ENCODE results near the gene OR10J5.
"Not testable (repeated sequence)": the region's sequence is repeated elsewhere in the genome, so short reads cannot be mapped to it uniquely, and the experiment has no call there.

OR10J5 gene, protein sequence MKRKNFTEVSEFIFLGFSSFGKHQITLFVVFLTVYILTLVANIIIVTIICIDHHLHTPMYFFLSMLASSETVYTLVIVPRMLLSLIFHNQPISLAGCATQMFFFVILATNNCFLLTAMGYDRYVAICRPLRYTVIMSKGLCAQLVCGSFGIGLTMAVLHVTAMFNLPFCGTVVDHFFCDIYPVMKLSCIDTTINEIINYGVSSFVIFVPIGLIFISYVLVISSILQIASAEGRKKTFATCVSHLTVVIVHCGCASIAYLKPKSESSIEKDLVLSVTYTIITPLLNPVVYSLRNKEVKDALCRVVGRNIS

DNA sequence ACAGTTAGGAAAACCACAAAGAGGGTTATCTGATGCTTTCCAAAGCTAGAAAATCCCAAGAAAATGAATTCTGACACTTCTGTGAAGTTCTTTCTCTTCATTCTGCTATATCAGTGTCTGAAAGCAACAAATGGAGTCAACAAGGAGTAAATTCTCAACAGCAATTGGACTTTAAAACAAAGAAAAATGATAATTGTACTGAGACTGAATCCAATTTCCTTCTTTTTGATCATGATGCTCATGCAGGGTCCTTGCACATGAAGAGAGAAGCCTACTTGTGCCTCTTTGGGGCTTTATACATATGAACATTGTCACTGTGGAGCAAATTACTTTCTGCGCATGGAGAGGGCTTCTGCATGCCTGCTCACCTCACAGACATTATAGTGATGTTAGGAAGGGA is at the start of gene OR10J5:
TSS of gene OR10J5 (minus strand) at position 101 of the 400 bp plus-strand sequence. CDS start at position 101, 0 bp downstream.
- no peak for DNase-seq (ENCODE audit: low spot score)

DNA sequence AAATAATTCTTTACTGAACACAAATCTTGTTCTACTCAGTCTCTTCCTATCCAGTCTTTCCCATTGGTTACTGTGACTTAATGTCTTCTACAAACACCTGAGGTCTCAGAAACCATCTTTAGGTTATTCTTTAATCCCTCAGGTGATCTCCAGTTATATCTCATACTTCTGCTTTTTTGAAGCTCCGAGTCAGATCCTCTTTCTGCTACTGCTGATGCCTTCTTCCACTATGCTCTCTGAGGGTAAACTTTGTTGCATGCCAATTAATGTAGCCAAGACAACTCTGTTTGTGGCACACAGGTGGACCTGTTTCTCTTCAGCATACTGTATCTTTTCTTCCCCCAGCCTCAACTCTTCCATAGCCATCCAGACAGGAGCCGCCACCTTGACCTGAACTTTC is 48.7 kb upstream of the OR10J5 start:
- no peak for DNase-seq (ENCODE audit: low spot score)

DNA sequence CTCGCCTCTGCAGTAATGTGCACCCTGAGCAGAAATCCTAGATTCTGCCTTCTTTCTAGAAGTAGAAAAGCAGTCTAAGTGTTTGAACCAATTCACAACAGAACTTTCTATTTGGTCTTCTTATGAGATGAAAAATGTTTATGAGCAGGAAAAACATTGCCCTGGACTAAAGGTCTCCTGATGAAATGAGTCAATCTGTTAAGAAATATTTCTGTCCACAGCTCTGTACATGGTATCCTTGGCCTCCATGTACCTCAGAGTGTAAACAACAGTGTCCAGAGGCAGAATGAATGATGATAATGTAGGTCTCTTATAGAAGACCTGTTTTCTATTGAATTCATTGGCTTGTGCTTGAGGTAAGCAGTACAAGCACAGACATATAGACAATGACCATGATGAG is 45.6 kb upstream of the OR10J5 start:
- DNase-seq (ENCODE audit: low spot score) = no peak

DNA sequence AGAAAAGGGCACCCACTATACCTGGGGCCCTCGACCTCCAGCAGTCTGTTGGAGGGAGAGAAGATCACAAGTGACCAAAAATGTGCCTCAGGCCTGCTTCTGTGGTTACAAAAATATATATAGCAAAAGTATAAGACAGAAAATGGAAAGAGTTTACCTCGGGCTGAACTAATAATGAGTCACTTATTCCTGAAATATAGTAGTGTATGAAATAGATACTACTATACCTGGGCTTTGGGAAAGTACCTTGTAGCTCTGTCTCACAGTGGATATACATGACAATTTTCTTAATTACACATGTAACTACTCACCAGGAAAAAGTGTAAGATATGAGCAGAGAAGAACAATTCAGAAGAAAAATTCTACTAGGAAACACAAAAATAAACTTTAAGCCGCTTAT is 44.5 kb upstream of the OR10J5 start:
- no peak for DNase-seq (ENCODE audit: low spot score)

DNA sequence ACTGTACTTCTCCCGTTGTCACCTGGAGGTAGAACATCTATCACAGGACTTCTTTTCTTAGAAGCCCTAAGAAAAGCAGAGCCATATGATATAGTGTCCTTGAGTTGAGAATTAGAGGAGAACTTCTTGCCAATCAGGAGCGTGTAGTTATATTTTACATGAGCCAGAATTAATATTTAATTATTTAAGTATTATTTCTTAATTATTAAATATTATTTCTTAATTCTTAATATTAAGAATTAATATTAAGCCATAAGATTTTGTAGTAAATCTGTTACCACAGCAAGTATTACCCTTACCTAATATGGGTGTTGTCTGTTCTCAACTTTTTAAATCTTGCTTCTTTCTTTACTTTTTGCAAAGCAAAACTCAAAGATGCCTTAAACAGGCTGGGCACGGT is 41.6 kb upstream of the OR10J5 start:
- no peak for DNase-seq (ENCODE audit: low spot score)

DNA sequence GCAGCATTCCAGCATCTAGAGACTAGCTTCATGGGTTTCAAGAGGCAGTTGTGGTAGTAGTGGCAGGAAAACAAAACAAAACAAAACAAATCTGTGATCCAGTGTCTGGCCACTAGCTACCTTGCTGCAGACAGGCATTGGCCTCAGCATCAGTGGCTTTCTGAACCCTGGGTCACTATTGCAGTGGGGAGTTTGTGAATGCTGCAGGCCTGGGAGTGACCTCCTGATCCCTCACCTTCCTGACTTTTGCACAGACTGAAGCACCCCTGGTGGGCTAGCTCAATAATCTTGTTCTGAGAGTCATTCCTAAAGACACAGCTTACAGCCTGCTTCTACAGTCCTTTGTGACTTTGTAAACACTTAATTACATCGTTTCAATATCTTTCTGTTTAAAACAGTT is 26.9 kb upstream of the OR10J5 start:
- DNase-seq (ENCODE audit: low spot score) = no peak

DNA sequence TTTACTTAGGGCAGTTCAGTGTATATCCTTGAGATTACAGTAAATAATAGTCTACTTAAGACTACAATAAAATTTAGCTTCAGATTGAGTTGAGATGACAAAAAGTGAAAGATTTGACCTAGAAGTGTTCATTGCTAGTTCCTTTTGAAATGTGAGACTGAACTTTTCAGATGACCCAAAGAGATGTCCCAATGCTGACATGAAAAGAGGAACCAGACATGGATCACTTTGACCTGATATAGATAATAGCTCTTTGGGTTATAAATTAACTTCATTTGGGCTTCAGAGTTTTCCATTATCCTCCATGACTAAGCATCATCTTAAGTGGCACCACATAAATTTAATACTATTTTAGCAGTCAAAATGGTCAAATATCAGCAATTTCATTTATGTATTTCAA is 25.7 kb upstream of the OR10J5 start:
- DNase-seq (ENCODE audit: low spot score) = no peak

DNA sequence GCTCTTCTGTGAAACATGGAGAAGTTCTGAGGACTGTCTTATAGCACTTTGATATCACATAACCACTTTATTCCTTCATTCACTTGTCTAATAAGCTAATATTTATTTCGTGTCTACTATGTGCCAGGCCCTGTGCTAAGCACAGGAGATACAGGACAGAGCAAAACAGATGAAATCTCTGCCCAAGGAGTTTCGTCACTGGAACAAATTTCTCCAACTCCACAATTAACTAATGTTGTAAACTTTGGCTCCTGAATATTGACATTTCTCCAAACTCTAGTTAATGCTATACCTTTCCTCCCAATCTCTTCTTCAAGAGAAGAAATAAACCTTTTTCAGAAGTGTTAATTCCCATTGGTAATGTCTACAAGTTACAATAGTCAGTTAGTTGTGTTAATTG is 24.8 kb upstream of the OR10J5 start:
- no peak for DNase-seq (ENCODE audit: low spot score)

DNA sequence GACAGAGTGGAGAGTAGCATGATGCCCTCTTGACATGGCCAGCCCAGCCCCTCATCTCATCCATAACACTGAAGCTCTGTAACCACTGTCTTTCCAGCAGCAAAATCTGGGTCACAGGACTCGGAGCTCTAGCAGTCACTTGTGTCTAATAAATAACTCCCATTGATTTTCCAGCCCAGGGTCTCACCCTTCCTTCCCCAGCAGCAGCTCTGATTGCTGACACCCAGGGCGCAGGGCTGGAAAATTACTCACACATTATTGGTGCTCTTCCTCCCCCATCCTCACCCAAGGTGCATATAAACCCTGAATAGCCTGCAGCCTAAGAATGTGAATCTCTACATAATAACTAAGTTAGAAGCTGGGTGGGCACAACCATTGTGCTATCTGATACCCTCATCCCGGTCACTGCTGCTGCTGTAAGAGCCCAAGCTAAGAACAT is 21.1 kb upstream of the OR10J5 start:
- DNase-seq (ENCODE audit: low spot score) = no peak

DNA sequence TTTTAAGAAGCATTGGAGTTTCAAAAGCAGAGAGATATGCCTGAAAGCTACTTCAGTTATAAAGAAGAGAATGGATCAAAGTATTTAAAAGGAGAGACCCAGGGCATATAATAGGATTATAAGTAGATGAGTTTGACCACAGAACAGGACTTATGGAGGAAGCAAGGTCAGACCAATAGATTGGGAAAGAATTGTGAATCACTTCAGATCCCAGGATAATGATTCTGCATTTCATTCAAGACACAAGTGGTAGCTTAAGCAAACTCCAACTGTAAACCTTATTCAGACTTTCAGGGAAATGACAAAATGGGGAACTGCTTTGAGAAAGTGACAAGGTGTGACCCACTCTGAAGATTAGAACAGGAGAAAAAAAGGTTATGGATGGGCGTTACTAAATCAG is 18.9 kb upstream of the OR10J5 start:
- DNase-seq (ENCODE audit: low spot score) = no peak

DNA sequence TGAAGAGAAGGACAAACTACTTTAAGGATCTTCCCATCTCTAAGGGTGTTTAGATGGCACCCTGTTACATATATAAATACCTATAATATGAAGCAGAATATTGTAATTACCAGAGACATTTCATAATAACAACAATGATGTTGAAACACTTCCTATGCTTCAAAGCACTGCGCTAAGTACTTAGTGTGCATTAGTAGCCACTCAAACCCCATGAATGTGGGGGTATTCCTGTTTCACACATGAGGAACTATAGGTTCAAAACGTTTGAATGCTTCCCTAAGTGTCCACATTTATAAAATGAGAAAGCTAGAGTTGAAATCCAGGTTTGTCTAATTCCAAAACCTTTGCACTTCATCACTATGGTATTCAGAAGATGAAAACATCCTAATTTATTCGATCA is 18.5 kb upstream of the OR10J5 start:
- DNase-seq (ENCODE audit: low spot score) = no peak

DNA sequence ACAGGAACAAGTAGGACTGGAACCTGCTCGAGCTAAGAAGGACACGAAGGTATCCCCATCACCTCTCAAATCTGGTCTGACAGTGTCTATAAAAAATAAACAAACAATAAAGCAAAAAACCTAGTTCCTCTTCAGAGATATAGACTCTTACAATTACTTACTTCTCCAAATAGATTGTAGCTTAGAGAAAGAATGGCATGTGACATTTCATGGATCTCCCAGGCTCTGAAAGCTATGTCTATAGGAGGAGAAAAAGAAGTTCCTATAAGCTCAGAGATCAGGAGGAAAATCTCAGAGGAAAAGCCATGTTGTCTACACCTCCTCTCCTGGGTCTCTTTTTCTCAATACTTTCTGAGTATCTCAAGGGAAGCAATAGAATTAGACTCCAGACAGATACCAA is 12.3 kb upstream of the OR10J5 start:
- no peak for DNase-seq (ENCODE audit: low spot score)

DNA sequence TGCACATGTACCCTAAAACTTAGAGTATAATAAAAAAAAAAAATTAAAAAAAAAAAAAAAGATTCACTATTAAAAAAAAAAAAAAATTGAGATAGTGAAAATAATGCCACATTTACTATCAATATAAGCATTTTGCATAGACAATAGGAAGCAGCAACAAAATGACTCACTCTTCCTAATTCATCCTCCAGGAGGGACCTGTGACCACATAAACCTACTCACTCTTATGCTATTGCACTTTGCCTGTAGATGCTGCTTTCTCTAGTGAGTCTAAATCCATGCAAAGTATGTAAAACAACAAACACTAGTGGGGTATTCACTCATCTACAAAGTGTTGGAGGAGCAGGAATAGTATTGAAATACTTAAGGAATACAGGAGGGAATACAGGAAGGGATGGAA is 2.9 kb downstream of the OR10J5 start:
- no peak for DNase-seq (ENCODE audit: low spot score)

DNA sequence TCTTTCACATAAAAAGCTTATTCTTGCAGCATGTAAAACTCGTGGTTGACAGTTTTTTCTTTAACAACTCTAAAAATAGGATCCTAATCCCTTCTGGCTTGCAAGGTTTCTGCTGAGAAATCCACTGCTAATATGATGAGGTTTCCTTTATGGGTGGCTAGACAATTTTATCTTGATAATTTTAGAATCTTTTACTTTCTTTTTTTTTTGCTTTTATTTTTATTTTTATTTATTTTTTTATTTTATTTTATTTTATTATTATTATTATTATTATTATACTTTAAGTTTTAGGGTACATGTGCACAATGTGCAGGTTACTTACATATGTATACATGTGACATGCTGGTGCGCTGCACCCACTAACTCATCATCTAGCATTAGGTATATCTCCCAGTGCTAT is 11.0 kb downstream of the OR10J5 start:
- not testable (repeated sequence) for DNase-seq (ENCODE audit: low spot score)

DNA sequence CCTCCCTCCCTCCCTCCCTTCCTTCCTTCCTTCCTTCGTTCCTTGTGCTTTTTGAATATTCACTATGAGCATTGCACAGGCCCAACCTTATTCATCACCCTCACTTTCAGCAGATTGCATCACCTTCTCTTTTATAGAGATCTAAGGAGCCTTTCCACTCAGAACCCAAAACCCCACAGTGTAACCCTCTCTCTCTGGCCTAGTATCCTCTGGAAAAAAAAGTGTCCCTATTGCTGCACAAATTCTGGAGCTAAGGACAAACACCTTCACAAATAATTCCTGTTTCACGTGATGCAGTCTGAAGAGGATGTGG is 25.6 kb downstream of the OR10J5 start:
- no peak for DNase-seq (ENCODE audit: low spot score)

DNA sequence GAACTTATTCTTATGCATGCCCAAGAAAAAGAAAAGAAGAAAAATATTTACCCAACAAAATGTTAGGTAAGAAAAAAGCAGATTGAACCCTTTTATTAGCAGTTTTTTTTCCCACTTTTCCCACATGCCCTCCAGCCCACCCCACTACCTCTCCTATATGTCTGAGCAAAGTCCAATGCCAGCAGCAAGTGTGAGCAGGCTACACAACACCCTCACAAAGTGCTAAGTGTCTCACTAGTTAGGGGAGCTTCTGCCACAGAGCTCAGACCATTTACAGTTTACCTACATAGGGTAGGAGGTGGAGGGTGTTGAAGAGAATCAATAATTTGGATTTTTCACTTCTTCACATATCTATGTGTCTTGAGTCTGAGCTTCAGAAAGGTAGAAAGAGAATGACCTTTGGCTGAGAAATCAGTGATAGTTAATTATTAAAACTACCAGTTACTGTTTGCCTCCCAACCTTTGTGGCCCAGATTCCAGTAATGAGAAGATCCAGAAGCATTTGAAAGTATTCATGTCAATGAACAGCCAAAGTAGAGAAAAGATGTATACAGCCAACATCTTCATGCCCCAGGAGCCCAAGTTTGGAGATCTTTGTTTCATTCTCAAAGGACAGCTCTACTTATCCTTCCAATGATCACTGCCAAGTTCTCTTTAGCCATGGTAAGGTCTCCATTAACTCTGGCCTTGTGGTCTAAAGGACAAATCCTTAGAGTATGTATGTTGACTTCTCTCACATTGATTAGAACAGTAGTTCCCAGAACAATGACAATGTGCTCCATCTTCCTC is 26.2 kb downstream of the OR10J5 start:
- no peak for DNase-seq (ENCODE audit: low spot score)

DNA sequence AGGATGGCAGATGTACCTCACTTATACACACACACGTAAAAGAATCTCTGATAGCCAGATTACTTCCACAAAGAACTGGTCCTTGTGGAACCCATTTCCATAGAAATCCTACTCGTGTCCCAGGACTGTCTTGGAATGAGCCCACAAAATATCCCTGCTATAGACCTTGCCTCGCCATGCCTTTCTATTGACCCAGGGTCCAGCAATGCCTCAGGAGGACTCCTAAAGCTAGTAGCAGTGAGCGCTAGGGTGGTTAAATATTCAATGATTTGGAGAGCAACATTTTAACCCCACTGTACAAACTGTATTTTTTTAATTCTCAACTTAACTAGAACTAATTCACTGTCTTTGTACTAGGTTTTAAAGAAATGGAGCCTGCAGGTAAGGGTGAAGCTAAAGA is 26.9 kb downstream of the OR10J5 start:
- no peak for DNase-seq (ENCODE audit: low spot score)

DNA sequence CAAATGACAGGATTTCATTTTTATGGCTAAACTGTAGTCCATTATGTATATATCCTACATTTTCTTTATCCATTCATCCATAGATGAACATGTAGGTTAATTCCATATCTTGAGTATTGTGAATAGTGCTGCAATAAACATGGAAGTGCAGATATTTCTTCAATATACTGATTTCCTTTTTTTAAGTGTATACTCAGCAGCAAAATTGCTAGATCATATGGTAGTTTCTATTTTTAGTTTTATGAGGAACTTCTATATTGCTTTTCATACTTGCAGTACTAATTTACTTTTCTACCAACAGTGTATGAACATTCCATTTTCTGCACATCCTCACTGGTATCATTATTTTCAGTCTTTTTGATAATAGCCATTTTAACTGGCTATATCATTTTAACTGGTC is 30.1 kb downstream of the OR10J5 start:
- no peak for DNase-seq (ENCODE audit: low spot score)

DNA sequence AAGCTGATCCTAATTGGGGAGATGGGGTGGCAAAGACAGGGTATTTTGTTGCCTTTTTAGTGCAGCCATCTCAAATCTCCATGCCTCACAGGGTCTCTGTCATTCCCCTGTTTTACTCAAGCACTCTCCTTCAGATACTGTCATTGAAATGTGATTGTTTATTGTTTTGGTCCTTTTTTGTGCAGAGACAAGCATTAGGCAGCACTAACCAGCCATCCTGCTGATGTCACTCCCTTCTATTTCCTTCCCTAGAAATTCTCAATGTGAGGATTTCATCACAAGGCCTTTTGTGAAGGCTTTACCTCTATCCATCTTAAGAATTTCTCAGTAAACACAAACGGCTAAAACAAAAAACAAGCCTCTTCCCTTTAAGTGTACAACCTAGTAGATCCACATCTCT is 34.7 kb downstream of the OR10J5 start:
- DNase-seq (ENCODE audit: low spot score) = no peak

DNA sequence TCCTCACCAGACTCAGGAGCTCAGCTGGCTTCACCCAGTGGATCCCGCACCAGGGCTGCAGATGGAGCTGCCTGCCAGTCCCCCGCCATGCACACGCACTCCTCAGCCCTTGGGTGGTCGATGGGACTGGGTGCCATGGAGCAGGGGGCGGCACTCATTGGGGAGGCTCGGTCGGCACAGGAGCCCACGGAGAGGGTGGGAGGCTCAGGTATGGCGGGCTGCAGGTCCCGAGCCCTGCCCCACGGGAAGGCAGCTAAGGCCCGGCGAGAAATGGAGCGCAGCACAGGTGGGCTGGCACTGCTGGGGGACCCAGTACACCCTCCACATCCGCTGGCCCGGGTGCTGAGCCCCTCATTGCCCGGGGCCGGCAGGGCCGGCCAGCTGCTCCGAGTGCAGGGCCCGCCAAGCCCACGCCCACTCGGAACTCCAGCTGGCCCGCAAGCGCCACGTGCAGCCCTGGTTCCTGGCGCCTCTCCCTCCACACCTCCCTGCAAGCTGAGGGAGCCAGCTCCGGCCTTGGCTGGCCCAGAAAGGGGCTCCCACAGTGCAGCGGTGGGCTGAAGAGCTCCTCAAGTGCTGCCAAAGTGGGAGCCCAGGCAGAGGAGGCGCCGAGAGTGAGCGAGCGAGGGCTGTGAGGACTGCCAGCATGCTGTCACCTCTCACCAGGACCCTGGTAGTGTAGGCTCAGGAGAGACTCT is 41.1 kb downstream of the OR10J5 start:
- DNase-seq (ENCODE audit: low spot score) = not testable (repeated sequence)

DNA sequence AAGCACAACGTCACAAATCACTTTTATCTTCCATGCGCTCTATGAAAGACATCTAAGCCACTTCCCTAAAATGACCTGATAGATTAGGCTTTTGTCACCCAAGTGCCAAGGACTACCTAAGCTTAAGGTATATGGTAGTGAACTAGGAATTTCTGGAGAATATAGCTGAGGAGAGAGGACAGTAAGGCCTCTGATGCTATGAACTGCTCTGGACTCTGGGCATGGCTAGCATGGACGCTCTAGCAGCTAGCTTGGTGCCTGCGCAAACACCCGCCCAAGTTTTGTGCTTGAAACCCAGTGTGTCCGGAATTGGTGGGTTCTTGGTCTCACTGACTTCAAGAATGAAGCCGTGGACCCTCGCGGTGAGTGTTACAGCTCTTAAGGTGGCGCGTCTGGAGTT is 42.5 kb downstream of the OR10J5 start:
- DNase-seq (ENCODE audit: low spot score) = no peak

DNA sequence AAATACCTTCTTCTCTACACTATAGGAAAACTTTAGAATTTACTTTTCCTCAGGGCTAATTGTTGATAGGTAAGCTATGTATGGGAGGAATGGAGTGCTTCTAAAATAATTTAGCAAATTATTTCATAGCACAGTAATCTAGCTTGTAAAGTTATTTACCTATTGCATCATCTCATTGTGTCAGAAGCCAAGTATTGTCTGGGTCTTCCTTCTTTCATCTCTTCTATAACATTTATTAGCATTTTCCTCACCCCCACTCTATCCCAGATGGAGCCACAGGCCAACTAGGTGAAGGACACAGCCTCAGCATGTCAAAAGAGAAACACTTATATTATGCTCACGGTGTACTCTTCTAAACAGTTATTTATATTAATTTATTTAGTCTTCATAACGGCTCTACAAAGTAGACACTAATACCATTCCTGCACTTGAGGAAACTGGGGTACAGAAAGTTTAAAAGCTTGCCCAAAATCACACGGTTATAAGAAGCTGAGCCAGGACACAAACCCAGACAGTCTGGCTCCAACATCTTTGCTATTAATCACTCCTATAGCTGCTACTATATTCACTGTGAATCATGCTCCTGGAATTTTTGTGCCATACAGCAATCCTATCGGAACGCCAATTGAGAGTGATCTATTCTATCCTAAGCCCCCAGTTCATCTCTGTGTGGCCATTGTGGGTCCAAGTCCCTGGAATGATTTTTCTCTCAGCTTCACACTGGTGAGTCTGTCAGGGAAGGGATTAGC is 43.1 kb downstream of the OR10J5 start:
- DNase-seq (ENCODE audit: low spot score) = no peak

Measured in CD4-positive, alpha-beta T cell treated with Interleukin-15 for 4 hours (primary cell).